Jurkat, Clone E6-1 (cell line): ENCODE results near the gene P2RX6.
A peak's percentile ranks its signal among the peaks of the same experiment; 100 is the strongest.

Experiments used
- DNase-seq: peaks from one replicate; pipeline ENCODE4 v3.0.0-alpha.2; 2011; ENCODE audit warnings: low read depth, low spot score
- H3K4me3 ChIP-seq: 2 replicates; pipeline ENCODE4 v1.5.1; 2011; ENCODE audit warnings: mild to moderate bottlenecking, low read length, control low read depth, moderate library complexity

Gene P2RX6

GRCh38 chr22:20978419-20978818, 36.5 kb upstream of the P2RX6 start:
- DNase-seq: no peak
- H3K4me3 ChIP-seq: no peak overlapping the region

GRCh38 chr22:20979243-20979809, 35.6 kb upstream of the P2RX6 start:
- no peak overlapping the region for H3K4me3 ChIP-seq
- DNase-seq: no peak

GRCh38 chr22:20979940-20980453, 35.0 kb upstream of the P2RX6 start:
- DNase-seq: no peak
- no peak overlapping the region for H3K4me3 ChIP-seq

GRCh38 chr22:20980523-20980922, 34.4 kb upstream of the P2RX6 start:
- peak overlapping the region; percentile 87; the same call in 1 of the 2 replicates for H3K4me3 ChIP-seq
- DNase-seq: no peak

- H3K4me3 ChIP-seq: peak overlapping the region; percentile 87
- DNase-seq: no peak
Observed at GRCh38 chr22:20980938-20981722, 33.8 kb upstream of the P2RX6 start.

- peak within 1 kb of the TSS; percentile 87 for H3K4me3 ChIP-seq
- DNase-seq: peak; percentile 72
Observed at GRCh38 chr22:20981787-20982562, 33.0 kb upstream of the P2RX6 start, which contains the start of gene LZTR1. Gene LZTR1 (plus strand): TSS chr22:20982297. CDS start chr22:20982372, 75 bp downstream.

- no peak for DNase-seq
Observed at GRCh38 chr22:20982563-20982882, 32.4 kb upstream of the P2RX6 start.

GRCh38 chr22:20983081-20983771, 31.7 kb upstream of the P2RX6 start:
- H3K4me3 ChIP-seq: peak overlapping the region; percentile 87
- DNase-seq: no peak

More at GRCh38 chr22:20982563-20982882, 32.4 kb upstream of the P2RX6 start:
- H3K4me3 ChIP-seq: peak overlapping the region; percentile 87

GRCh38 chr22:20985720-20986119, 29.2 kb upstream of the P2RX6 start:
- DNase-seq: no peak
- no peak overlapping the region for H3K4me3 ChIP-seq

- H3K4me3 ChIP-seq: no peak overlapping the region
- no peak for DNase-seq
Observed at GRCh38 chr22:20986365-20986764, 28.6 kb upstream of the P2RX6 start.

- DNase-seq: no peak
- H3K4me3 ChIP-seq: no peak overlapping the region
Observed at GRCh38 chr22:20987375-20987774, 27.6 kb upstream of the P2RX6 start.

GRCh38 chr22:20988573-20989322, 26.2 kb upstream of the P2RX6 start:
- H3K4me3 ChIP-seq: no peak overlapping the region
- no peak for DNase-seq

- DNase-seq: no peak
- no peak overlapping the region for H3K4me3 ChIP-seq
Observed at GRCh38 chr22:20989323-20990138, 25.4 kb upstream of the P2RX6 start.

- H3K4me3 ChIP-seq: no peak overlapping the region
- DNase-seq: no peak
Observed at GRCh38 chr22:20990184-20991180, 24.5 kb upstream of the P2RX6 start.

GRCh38 chr22:20991252-20992055, 23.5 kb upstream of the P2RX6 start:
- DNase-seq: no peak
- no peak overlapping the region for H3K4me3 ChIP-seq

- H3K4me3 ChIP-seq: no peak overlapping the region
- no peak for DNase-seq
Observed at GRCh38 chr22:20992056-20992442, 22.9 kb upstream of the P2RX6 start.
